Mesendoderm (in vitro differentiated cells): ENCODE results near the gene RFX4.
"Not testable (repeated sequence)": the region's sequence is repeated elsewhere in the genome, so short reads cannot be mapped to it uniquely, and the experiment has no call there.

Experiments used
- DNase-seq: peaks from one replicate; pipeline ENCODE4 v3.0.0; 2013
- H2AK5ac ChIP-seq: 2 replicates; pipeline ENCODE4 v1.6.1; 2013; ENCODE audit warnings: low read length, inconsistent platforms
- H2BK120ac ChIP-seq: 2 replicates; pipeline ENCODE4 v1.6.1; 2013; ENCODE audit warnings: low read depth, mild to moderate bottlenecking, low read length, moderate library complexity, mixed read lengths
- H2BK15ac ChIP-seq: replicated peaks from 2 replicates; pipeline ENCODE4 v1.6.1; 2013; ENCODE audit warnings: low read depth, mild to moderate bottlenecking, moderate library complexity
- H2BK5ac ChIP-seq: 2 replicates; pipeline ENCODE4 v1.6.1; 2013; ENCODE audit warnings: low read length, inconsistent platforms
- H3K18ac ChIP-seq: 2 replicates; pipeline ENCODE4 v1.6.1; 2013; ENCODE audit warnings: mild to moderate bottlenecking, low read length, mixed read lengths
- H3K23ac ChIP-seq: one replicate; pipeline ENCODE4 v1.6.1; 2013; ENCODE audit warnings: low read length
- H3K27ac ChIP-seq: 2 replicates; pipeline ENCODE4 v1.5.1; 2013; ENCODE audit warnings: low read depth, mild to moderate bottlenecking, inconsistent platforms, low read length, moderate library complexity
- H3K27me3 ChIP-seq: 2 replicates; pipeline ENCODE4 v1.6.1; 2013; ENCODE audit warnings: low read length, control low read depth, mild to moderate bottlenecking, inconsistent platforms; ENCODE audit not compliant: insufficient read depth, poor library complexity
- H3K36me3 ChIP-seq: 2 replicates; pipeline ENCODE4 v1.6.1; 2013; ENCODE audit warnings: low read length, inconsistent platforms; ENCODE audit not compliant: control insufficient read depth, insufficient read depth
- H3K4ac ChIP-seq: one replicate; pipeline ENCODE4 v1.6.1; 2013; ENCODE audit warnings: low read depth, mild to moderate bottlenecking, low read length, moderate library complexity
- H3K4me1 ChIP-seq: 2 replicates; pipeline ENCODE4 v1.6.1; 2013; ENCODE audit warnings: low read depth, low read length, inconsistent platforms; ENCODE audit not compliant: control insufficient read depth
- H3K4me2 ChIP-seq: 2 replicates; pipeline ENCODE4 v1.6.1; 2013; ENCODE audit warnings: low read length
- H3K4me3 ChIP-seq: 2 replicates; pipeline ENCODE4 v1.5.1; 2013; ENCODE audit warnings: mild to moderate bottlenecking, low read length
- H3K56ac ChIP-seq: one replicate; pipeline ENCODE4 v1.6.1; 2013; ENCODE audit warnings: low read length
- H3K79me1 ChIP-seq: 2 replicates; pipeline ENCODE4 v1.6.1; 2013; ENCODE audit warnings: low read length, inconsistent platforms
- H3K79me2 ChIP-seq: 2 replicates; pipeline ENCODE4 v1.6.1; 2013; ENCODE audit warnings: mild to moderate bottlenecking, low read length; ENCODE audit not compliant: control insufficient read depth, insufficient read depth
- H3K9ac ChIP-seq: 2 replicates; pipeline ENCODE4 v1.6.1; 2013; ENCODE audit warnings: low read length, inconsistent platforms
- H4K5ac ChIP-seq: one replicate; pipeline ENCODE4 v1.6.1; 2013; ENCODE audit warnings: low read length
- H4K8ac ChIP-seq: one replicate; pipeline ENCODE4 v1.6.1; 2013; ENCODE audit warnings: low read depth, mild to moderate bottlenecking, control low read depth, low read length, moderate library complexity
- WGBS: extraction: QIAGEN DNeasy Blood & Tissue Kit; methylation state at CpG from one replicate; pipeline ENCODE4 v1.1.7; 2013; ENCODE audit warnings: low lambda C conversion rate, missing lambda C conversion rate; ENCODE audit not compliant: insufficient coverage; ENCODE audit errors: extremely low coverage; 5-methylcytosine and 5-hydroxymethylcytosine counted together

RFX4 gene

GRCh38 chr12:106620588-106620987 is 37.8 kb downstream of the RFX4 start:
- not testable (repeated sequence) for H3K4me2 ChIP-seq, H3K9ac ChIP-seq, H2BK15ac ChIP-seq, H4K8ac ChIP-seq, H2BK120ac ChIP-seq, H3K4me1 ChIP-seq, H3K27ac ChIP-seq, H3K23ac ChIP-seq, H2BK5ac ChIP-seq, H3K79me2 ChIP-seq, DNase-seq, H3K27me3 ChIP-seq, H3K79me1 ChIP-seq, H4K5ac ChIP-seq, H3K56ac ChIP-seq, H3K4ac ChIP-seq, H3K36me3 ChIP-seq, H3K4me3 ChIP-seq, H3K18ac ChIP-seq, H2AK5ac ChIP-seq
- no CpG with 5 or more reads among the region's 5 CpGs for WGBS

- Histone ChIP-seq H3K79me1 (no peaks in the 10 kb centered on the region), H3K4me2 (no peak overlapping the region), H3K56ac (no peak overlapping the region), H3K9ac (no peak overlapping the region), H2BK15ac (no peak overlapping the region), H2BK5ac (no peak overlapping the region), H2BK120ac (no peak overlapping the region), H3K27me3 (no peaks in the 10 kb centered on the region), H3K27ac (no peak overlapping the region), H3K18ac (no peak overlapping the region), H4K5ac (no peak overlapping the region), H3K4me1 (no peaks in the 10 kb centered on the region), H3K4me3 (no peak overlapping the region), H3K36me3 (no peaks in the 10 kb centered on the region), H2AK5ac (no peak overlapping the region), H3K23ac (no peak overlapping the region), H3K79me2 (no peaks in the 10 kb centered on the region), H4K8ac (no peak overlapping the region), H3K4ac (no peak overlapping the region)
- peak; percentile 38 for DNase-seq
Measured at GRCh38 chr12:106625976-106626375, 43.2 kb downstream of the RFX4 start.

- no peaks in the 10 kb centered on the region for H3K27me3 ChIP-seq
- H2BK120ac ChIP-seq, result no peak overlapping the region
- no peak overlapping the region for H2BK5ac ChIP-seq
- H3K79me2 ChIP-seq, result no peaks in the 10 kb centered on the region
- H3K4me3 ChIP-seq, result no peak overlapping the region
- WGBS, result no CpG with 5 or more reads among the region's 12 CpGs
- H3K23ac ChIP-seq, result no peak overlapping the region
- no peak overlapping the region for H3K4ac ChIP-seq
- H2BK15ac ChIP-seq, result no peak overlapping the region
- no peak overlapping the region for H3K18ac ChIP-seq
- no peak overlapping the region for H2AK5ac ChIP-seq
- H3K79me1 ChIP-seq, result no peaks in the 10 kb centered on the region
- no peak overlapping the region for H3K9ac ChIP-seq
- no peak overlapping the region for H4K8ac ChIP-seq
- no peak for DNase-seq
- H3K4me1 ChIP-seq, result no peaks in the 10 kb centered on the region
- H4K5ac ChIP-seq, result no peak overlapping the region
- H3K4me2 ChIP-seq, result no peak overlapping the region
- no peaks in the 10 kb centered on the region for H3K36me3 ChIP-seq
- H3K56ac ChIP-seq, result no peak overlapping the region
- no peak overlapping the region for H3K27ac ChIP-seq
Measured at GRCh38 chr12:106629797-106630659, 47.2 kb downstream of the RFX4 start.

GRCh38 chr12:106631150-106631549 is 48.3 kb downstream of the RFX4 start:
- H3K23ac ChIP-seq, result no peak overlapping the region
- H3K56ac ChIP-seq, result no peak overlapping the region
- no peaks in the 10 kb centered on the region for H3K79me1 ChIP-seq
- H2BK15ac ChIP-seq, result no peak overlapping the region
- no peak overlapping the region for H3K27ac ChIP-seq
- H3K4me3 ChIP-seq, result no peak overlapping the region
- H3K4me2 ChIP-seq, result no peak overlapping the region
- WGBS, result no CpG with 5 or more reads among the region's 3 CpGs
- H2AK5ac ChIP-seq, result no peak overlapping the region
- H3K9ac ChIP-seq, result no peak overlapping the region
- no peak overlapping the region for H2BK5ac ChIP-seq
- no peak overlapping the region for H3K18ac ChIP-seq
- no peaks in the 10 kb centered on the region for H3K79me2 ChIP-seq
- H4K8ac ChIP-seq, result no peak overlapping the region
- no peak overlapping the region for H2BK120ac ChIP-seq
- DNase-seq, result peak; percentile 12
- H4K5ac ChIP-seq, result no peak overlapping the region
- no peaks in the 10 kb centered on the region for H3K4me1 ChIP-seq
- no peak overlapping the region for H3K4ac ChIP-seq
- H3K36me3 ChIP-seq, result no peaks in the 10 kb centered on the region
- no peaks in the 10 kb centered on the region for H3K27me3 ChIP-seq

- Histone ChIP-seq H3K4me2 (no peak overlapping the region), H3K9ac (no peak overlapping the region), H3K36me3 (no peaks in the 10 kb centered on the region), H3K23ac (no peak overlapping the region), H3K27ac (no peak overlapping the region), H2BK5ac (no peak overlapping the region), H3K4me3 (no peak overlapping the region), H2BK120ac (no peak overlapping the region), H3K27me3 (no peaks in the 10 kb centered on the region), H4K8ac (no peak overlapping the region), H3K56ac (no peak overlapping the region), H2AK5ac (no peak overlapping the region), H3K4me1 (no peaks in the 10 kb centered on the region), H3K18ac (no peak overlapping the region), H2BK15ac (no peak overlapping the region), H3K4ac (no peak overlapping the region), H3K79me1 (no peaks in the 10 kb centered on the region), H4K5ac (no peak overlapping the region), H3K79me2 (no peaks in the 10 kb centered on the region)
- WGBS, result no CpG with 5 or more reads among the region's 2 CpGs
- no peak for DNase-seq
Measured at GRCh38 chr12:106631797-106632196, 49.0 kb downstream of the RFX4 start.
